ENCODE results near the gene NHLRC4. TPM values are rescaled to one million over a fixed set of nuclear protein-coding genes. Genes with fewer than 3 reads are reported as not detected.
A peak's percentile ranks its signal among the peaks of the same experiment; 100 is the strongest.

The NHLRC4 gene
- total RNA-seq, 2 donors from 2014 or later, result 1.1 TPM

GRCh38 chr16:540645-541340 lies 26.0 kb upstream of the NHLRC4 start:
- Histone ChIP-seq H3K9me3 (ENCODE audit: control insufficient read depth, low read length) (no peaks in the 10 kb centered on the region), H3K27ac (ENCODE audit: low read depth, low read length) (no peak overlapping the region), H3K9ac (ENCODE audit: extremely low read depth, low read length, poor library complexity, severe bottlenecking) (no peak overlapping the region), H3K4me1 (ENCODE audit: control insufficient read depth, insufficient read depth, low read length) (no peaks in the 10 kb centered on the region), H3K27me3 (ENCODE audit: control insufficient read depth, insufficient read depth, low read length, poor library complexity, severe bottlenecking) (no peaks in the 10 kb centered on the region), H3K4me3 (ENCODE audit: low read length) (no peak overlapping the region), H3K36me3 (ENCODE audit: control insufficient read depth, insufficient read depth, low read length) (peaks cover 6% of the 10 kb centered on the region)
- no peaks in the 10 kb centered on the region for H3K4me1 Mint-ChIP-seq
- H3K27ac Mint-ChIP-seq, result no peak overlapping the region
- no peaks in the 10 kb centered on the region for H3K9me3 Mint-ChIP-seq
- no peak overlapping the region for H3K4me3 Mint-ChIP-seq
- TF ChIP-seq, protein P1, sequence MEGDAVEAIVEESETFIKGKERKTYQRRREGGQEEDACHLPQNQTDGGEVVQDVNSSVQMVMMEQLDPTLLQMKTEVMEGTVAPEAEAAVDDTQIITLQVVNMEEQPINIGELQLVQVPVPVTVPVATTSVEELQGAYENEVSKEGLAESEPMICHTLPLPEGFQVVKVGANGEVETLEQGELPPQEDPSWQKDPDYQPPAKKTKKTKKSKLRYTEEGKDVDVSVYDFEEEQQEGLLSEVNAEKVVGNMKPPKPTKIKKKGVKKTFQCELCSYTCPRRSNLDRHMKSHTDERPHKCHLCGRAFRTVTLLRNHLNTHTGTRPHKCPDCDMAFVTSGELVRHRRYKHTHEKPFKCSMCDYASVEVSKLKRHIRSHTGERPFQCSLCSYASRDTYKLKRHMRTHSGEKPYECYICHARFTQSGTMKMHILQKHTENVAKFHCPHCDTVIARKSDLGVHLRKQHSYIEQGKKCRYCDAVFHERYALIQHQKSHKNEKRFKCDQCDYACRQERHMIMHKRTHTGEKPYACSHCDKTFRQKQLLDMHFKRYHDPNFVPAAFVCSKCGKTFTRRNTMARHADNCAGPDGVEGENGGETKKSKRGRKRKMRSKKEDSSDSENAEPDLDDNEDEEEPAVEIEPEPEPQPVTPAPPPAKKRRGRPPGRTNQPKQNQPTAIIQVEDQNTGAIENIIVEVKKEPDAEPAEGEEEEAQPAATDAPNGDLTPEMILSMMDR (conservative IDR thresholded peaks at IDR 0.05), result no peak
- no peaks in the 10 kb centered on the region for H3K27me3 Mint-ChIP-seq (ENCODE audit: insufficient read depth)
- DNase-seq, result no peak
- peaks cover 17% of the 10 kb centered on the region for H3K36me3 Mint-ChIP-seq (ENCODE audit: low read depth)
- 90 to 96% methylated on average over 23 to 29 of the region's 29 CpGs for WGBS, 2 experiments (ENCODE audit: insufficient coverage in 1 of 2, insufficient read length in 1 of 2)

DNA sequence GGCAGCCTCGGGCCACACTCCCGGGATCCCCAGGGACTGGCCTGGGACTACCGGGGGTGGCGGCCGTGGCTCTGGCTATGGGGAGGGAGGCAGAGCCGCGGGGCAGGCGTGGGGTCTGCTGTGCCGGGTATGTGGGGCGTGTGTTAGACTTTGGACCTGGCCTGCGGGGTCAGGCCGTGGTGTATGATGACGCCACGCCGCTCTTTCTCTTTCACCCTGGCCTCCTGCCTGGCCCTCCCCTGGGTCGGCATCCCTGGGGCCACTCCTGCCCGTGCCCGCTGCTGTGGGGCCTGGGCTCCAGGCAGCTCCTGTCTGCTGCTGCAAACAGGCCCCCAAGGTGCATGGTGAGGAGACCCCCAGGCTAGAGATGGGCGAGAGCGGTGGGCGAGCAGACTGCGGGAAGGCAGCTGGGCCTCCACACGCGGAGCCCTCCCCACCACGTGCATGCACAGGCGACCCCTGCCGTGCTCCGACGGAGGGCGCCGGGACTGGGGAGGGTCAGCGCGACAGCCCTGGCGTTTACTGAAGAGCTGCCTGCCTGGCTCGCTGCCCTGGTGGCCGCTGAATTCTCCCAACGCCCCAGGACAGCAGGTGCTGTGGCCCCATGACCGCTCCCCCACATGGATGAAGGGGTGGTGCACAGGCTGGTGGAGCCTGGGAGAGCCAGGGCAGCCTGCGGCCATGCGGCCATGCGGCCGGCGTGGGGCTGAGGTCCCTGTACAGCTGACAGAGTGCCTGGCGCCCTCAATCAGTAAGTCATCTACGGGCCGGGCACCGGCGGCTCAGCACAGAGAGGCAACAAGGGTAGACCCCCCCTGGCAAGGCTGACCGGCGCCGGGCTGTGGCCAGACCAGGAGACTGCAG lies 23.3 kb upstream of the NHLRC4 start:
- no peaks in the 10 kb centered on the region for H3K27me3 Mint-ChIP-seq (ENCODE audit: insufficient read depth)
- no peak overlapping the region for H3K27ac Mint-ChIP-seq
- no peak overlapping the region for H3K4me3 Mint-ChIP-seq
- no peak for DNase-seq
- H3K4me3 ChIP-seq (ENCODE audit: low read length), result no peak overlapping the region
- no peaks in the 10 kb centered on the region for H3K9me3 Mint-ChIP-seq
- TF ChIP-seq, protein P1 (conservative IDR thresholded peaks at IDR 0.05), result no peak
- H3K4me1 Mint-ChIP-seq, result no peaks in the 10 kb centered on the region
- no peak overlapping the region for H3K9ac ChIP-seq (ENCODE audit: extremely low read depth, low read length, poor library complexity, severe bottlenecking)
- no peaks in the 10 kb centered on the region for H3K9me3 ChIP-seq (ENCODE audit: control insufficient read depth, low read length)
- 95 to 99% methylated on average over 27 to 51 of the region's 51 CpGs for WGBS, 2 experiments (ENCODE audit: insufficient coverage in 1 of 2, insufficient read length in 1 of 2)
- H3K36me3 Mint-ChIP-seq (ENCODE audit: low read depth), result peaks cover 11% of the 10 kb centered on the region
- no peaks in the 10 kb centered on the region for H3K36me3 ChIP-seq (ENCODE audit: control insufficient read depth, insufficient read depth, low read length)
- no peaks in the 10 kb centered on the region for H3K27me3 ChIP-seq (ENCODE audit: control insufficient read depth, insufficient read depth, low read length, poor library complexity, severe bottlenecking)
- no peak overlapping the region for H3K27ac ChIP-seq (ENCODE audit: low read depth, low read length)
- H3K4me1 ChIP-seq (ENCODE audit: control insufficient read depth, insufficient read depth, low read length), result no peaks in the 10 kb centered on the region

DNA sequence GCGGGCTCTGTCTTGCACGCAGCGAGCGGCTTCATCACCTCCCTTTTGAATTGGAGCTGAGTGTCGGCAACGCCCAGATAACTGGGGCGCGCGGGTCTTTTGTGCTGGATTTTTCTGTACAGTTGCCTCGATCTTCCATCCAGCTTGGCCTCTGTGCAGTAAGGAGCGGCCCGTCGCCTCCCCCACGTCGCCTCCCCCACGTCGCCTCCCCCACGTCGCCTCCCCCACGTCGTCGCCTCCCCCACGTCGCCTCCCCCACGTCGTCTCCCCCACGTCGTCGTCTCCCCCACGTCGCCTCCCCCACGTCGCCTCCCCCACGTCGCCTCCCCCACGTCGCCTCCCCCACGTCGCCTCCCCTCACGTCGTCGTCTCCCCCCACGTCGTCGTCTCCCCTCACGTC lies 22.3 kb upstream of the NHLRC4 start:
- TF ChIP-seq, protein P1 (conservative IDR thresholded peaks at IDR 0.05), result no peak
- Mint-ChIP-seq H3K4me1 (no peaks in the 10 kb centered on the region), H3K9me3 (no peaks in the 10 kb centered on the region), H3K4me3 (no peak overlapping the region), H3K27ac (no peak overlapping the region), H3K27me3 (ENCODE audit: insufficient read depth) (no peaks in the 10 kb centered on the region), H3K36me3 (ENCODE audit: low read depth) (peaks cover 8% of the 10 kb centered on the region)
- 95 to 99% methylated on average over 16 to 24 of the region's 46 CpGs for WGBS, 2 experiments (ENCODE audit: insufficient coverage in 1 of 2, insufficient read length in 1 of 2)
- Histone ChIP-seq H3K9ac (ENCODE audit: extremely low read depth, low read length, poor library complexity, severe bottlenecking) (no peak overlapping the region), H3K9me3 (ENCODE audit: control insufficient read depth, low read length) (no peaks in the 10 kb centered on the region), H3K4me1 (ENCODE audit: control insufficient read depth, insufficient read depth, low read length) (no peaks in the 10 kb centered on the region), H3K36me3 (ENCODE audit: control insufficient read depth, insufficient read depth, low read length) (no peaks in the 10 kb centered on the region), H3K27me3 (ENCODE audit: control insufficient read depth, insufficient read depth, low read length, poor library complexity, severe bottlenecking) (no peaks in the 10 kb centered on the region), H3K27ac (ENCODE audit: low read depth, low read length) (peak overlapping the region; percentile 49), H3K4me3 (ENCODE audit: low read length) (no peak overlapping the region)
- DNase-seq, result no peak
